GM13977 (cell line): ENCODE data around the gene STK11.

Source experiments
- DNase-seq: peaks from one replicate; pipeline ENCODE4 v3.0.0; 2012; ENCODE audit warnings: low spot score
- in situ Hi-C: fragments of 300-500 bp; cut with MboI; formaldehyde crosslinking; loops from one replicate; pipeline ENCODE4 v1.12.0; 2022; ENCODE audit warnings: low sequenced_read_pairs, low pct_unique_long_range_greater_than_20kb, mixed read lengths, inconsistent platforms; ENCODE audit not compliant: unreplicated experiment
- TF ChIP-seq, protein P1 (sequence below): IDR thresholded peaks from 2 replicates; pipeline ENCODE4 v1.5.1; 2012; ENCODE audit warnings: mild to moderate bottlenecking, control low read depth; ENCODE audit not compliant: insufficient read depth; ENCODE audit errors: extremely low read depth, missing control alignments

Gene STK11

DNA sequence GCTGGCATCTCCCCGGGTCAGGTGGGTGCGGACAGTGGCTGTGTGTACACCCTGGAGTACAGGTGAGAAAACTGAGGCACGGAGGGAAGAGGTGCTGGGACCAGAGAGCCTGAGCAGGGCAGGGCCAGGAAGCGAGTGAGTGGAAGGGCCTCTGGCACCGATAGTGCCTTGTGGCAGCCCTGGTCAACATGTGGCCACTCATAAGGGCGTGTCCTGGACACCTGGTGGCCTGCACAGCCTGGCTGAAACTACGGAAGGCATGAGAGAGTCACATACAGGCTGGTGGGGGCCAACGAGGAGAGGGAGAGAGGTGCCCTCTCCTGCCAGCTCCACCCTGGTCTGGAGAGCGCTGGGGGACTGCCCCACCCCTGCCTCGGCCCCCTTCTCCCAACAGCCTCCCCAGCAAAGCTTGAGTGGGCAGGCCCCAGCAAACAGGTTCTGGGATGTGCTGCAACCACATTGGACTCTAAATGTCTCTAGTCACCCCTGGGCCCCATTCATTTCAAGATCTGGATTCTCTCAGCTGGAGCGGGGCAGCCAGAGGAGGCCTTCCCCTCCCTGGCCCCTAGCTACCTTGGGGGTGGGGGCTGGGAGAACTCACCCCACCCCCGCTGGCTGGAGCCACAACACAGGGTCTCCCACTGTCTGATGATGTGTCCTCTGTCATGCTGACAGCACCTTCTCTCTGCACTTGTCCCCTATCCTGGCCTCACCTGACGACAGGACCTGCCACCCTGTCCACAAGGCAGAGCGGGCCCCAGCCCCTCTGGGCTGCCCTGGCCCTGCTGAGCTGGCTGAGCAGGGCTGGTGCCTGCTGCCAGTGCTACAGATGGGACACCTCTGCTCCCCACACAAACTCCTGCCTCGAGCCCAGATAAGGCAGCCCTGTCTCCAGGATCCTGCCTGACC is 26.4 kb downstream of the STK11 start:
- DNase-seq, result no peak
- TF ChIP-seq, protein P1, sequence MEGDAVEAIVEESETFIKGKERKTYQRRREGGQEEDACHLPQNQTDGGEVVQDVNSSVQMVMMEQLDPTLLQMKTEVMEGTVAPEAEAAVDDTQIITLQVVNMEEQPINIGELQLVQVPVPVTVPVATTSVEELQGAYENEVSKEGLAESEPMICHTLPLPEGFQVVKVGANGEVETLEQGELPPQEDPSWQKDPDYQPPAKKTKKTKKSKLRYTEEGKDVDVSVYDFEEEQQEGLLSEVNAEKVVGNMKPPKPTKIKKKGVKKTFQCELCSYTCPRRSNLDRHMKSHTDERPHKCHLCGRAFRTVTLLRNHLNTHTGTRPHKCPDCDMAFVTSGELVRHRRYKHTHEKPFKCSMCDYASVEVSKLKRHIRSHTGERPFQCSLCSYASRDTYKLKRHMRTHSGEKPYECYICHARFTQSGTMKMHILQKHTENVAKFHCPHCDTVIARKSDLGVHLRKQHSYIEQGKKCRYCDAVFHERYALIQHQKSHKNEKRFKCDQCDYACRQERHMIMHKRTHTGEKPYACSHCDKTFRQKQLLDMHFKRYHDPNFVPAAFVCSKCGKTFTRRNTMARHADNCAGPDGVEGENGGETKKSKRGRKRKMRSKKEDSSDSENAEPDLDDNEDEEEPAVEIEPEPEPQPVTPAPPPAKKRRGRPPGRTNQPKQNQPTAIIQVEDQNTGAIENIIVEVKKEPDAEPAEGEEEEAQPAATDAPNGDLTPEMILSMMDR, result no peak
- in situ Hi-C loops, result no loop called here

DNA sequence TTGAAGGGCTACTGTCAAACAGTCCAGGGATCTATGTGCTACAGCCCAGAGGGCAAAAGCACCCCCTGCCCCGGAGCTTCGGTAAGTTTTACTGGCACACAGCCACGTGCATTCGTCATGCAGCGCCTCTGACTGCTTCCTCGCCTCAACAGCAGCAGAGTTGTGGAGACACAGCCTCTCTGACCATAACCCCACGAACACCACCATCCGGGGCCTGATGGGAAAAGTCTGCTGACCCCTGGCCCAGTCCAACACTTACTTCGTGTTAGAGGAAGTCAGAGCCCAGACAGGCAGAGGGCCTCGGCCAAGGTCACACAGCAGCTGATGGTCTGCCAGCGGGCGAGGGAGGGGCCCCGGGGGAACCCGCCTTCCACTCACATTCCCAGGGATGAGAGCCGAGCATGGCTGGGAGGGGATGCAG is 27.1 kb downstream of the STK11 start:
- no peak for DNase-seq
- TF ChIP-seq, protein P1, result no peak
- in situ Hi-C loops, result no loop called here

DNA sequence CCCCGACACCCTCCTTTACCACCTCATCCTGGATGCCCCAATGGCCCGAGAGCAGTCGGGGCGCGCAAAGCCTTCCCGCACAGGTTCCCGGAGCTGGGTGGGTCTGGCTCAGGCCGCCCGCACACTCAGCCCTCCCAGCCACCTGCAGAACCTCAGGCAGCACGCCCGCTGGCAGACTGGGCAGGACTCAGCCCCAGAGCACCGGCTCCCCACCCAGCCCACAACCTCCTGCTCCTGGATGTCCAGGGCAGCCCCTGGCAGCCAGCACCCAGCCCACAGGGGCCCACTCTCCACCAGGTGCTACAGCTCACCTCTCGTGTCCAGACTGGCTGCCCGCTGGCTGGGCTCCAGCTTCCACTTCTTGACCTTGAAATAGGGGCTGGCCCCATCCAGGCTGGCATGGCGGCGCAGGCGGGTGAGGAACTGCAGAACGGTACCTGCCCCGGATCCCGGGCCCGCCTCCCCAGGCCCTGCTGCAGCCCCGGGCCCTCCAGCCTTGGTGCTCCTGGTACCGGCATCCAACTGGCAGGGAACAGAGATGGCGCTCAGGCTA is 27.6 kb downstream of the STK11 start:
- no peak for DNase-seq
- in situ Hi-C loops, result no loop called here
- TF ChIP-seq, protein P1, result no peak

DNA sequence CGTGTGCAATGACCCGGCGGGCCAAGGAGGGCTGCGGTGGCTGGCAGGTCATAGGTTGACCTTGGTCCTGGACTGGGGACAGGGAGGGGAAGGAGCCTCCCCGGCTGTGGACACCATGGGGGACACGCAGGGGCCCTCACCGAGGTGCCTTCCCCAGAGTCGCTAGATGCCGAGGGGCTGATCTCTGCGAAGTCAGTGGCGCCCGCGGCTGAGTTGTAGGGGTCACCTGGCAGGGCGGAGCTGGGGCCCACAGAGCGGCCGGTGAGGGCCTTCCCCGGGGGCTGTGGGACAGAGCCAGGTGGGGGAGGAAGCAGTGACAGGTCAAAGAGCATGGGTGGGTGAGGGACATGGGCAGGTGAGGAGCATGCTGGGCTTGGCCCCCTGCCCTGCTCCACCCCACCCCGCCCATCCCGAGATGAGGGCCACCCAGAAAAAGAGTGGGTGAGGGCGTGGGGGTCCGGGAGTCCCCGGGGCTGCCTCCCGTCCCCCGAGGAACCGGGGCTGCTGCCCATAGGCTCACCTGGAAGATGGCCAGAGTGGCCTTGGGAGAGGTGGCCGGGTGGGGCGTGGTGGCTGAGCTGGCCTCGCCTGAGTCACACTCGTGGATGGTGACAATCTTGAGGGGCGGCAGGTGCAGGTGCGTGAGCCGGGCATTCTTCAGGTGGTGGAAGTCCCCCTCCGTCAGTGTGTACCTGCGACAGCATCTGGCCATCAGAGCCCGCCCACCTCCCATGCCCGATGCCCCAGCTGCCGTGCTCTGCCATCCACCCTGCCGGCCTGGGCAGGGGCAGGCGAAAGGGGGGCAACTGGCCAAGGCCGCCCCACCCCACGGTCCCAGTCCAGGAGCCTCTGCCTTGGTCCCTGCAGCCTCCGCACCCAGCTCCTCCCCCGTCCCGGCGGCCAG is 28.7 kb downstream of the STK11 start:
- no peak for DNase-seq
- in situ Hi-C loops, result no loop called here
- TF ChIP-seq, protein P1, result no peak

DNA sequence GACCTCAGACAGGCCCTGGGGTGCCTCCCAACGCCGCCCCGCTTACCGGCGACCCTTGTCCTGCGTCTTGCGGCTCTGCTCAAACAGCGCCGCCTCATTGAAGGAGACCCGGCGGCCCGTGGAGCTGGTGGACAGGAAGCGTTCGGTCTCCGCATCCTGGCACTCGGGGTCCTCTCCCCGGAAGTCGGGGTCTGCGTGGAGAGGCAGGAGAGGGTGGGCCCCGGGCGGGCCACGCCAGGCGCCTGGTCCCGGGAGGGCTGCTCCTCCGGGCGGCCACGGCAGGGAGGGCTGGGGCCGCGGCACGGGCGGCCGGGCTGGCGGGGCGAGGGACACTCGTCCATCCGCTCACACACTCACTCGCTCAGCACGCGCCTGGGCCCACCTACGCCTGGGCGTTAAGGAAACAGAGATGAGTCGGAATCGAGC is 29.4 kb downstream of the STK11 start:
- in situ Hi-C loops, result no loop called here
- TF ChIP-seq, protein P1, result no peak
- DNase-seq, result no peak
